HCT116 (cell line): Measurements from ENCODE around the gene NR1H4. TPM values are rescaled to one million over a fixed set of nuclear protein-coding genes. Genes with fewer than 3 reads are reported as not detected.

Experiments used
- ATAC-seq: fragments of 200-7000 bp; cut with Tn5 transposase; 2 replicates; pipeline ENCODE4 v1.9.1; 2020; ENCODE audit warnings: mild to moderate bottlenecking, moderate library complexity
- BruUV-seq: library from RNA; stranded (reverse); fragments of 400-500 nt; replicated peaks from 2 replicates; lab custom pipeline; 2021; lab: Mats Ljungman, UMichigan
- CTCF ChIA-PET: fragments of 300-600 bp; sonication (Branson Sonifier 250); formaldehyde crosslinking; loops from one replicate; lab custom pipeline; 2021; ENCODE audit warnings: antibody characterized with exemption; lab: Charles Lee
- POLR2A ChIA-PET: fragments of 300-600, 350-600 bp; sonication (Branson Sonifier 250); formaldehyde crosslinking; loops from one replicate; lab custom pipeline; 2021; ENCODE audit warnings: antibody characterized with exemption; lab: Charles Lee
- RAD21 ChIA-PET, 2 experiments: fragments of 300-600 bp; sonication (Branson Sonifier 250); formaldehyde crosslinking; loops; one replicate each; lab custom pipeline; 2023; ENCODE audit warnings: low total read pairs in 2 of 2; ENCODE audit not compliant: uncharacterized antibody in 2 of 2, unreplicated experiment in 2 of 2, low non-redundant PET in 1 of 2; lab: Charles Lee
- DNase-seq: peaks from one replicate; pipeline ENCODE4 v3.0.0-alpha.2; 2010; ENCODE audit warnings: low read depth, low spot score
- H2AFZ ChIP-seq: fragments of 200-600 bp; shearing (Covaris generic), sonication (generic); 2 replicates; pipeline ENCODE4 v1.6.1; 2017; ENCODE audit warnings: low read depth, mixed run types, mixed read lengths, antibody characterized with exemption, low read length; ENCODE audit not compliant: poor library complexity, severe bottlenecking
- H3K27ac ChIP-seq: 2 replicates; pipeline ENCODE4 v1.5.1; 2012; ENCODE audit warnings: low read depth, low read length
- H3K27me3 ChIP-seq: fragments of 200-600 bp; sonication (generic); 2 replicates; pipeline ENCODE4 v1.6.1; 2016; ENCODE audit warnings: mixed run types, low read length, mixed read lengths; ENCODE audit not compliant: insufficient read depth
- H3K36me3 ChIP-seq, 2 experiments: fragments of 200-500 bp in 1 of 2; fragments of 200-600 bp in 1 of 2; sonication (Bioruptor generic) in 1 of 2; sonication (generic) in 1 of 2; 2 replicates each; pipeline versions ENCODE4 v1.5.1 to v1.6.1; 2014 to 2016; ENCODE audit warnings: low read length in 2 of 2, inconsistent platforms in 1 of 2, mixed read lengths in 1 of 2, mixed run types in 1 of 2; ENCODE audit not compliant: insufficient read depth in 2 of 2, control insufficient read depth in 1 of 2
- H3K4me1 ChIP-seq, 2 experiments: fragments of 200-600 bp in 1 of 2; sonication (generic) in 1 of 2; 2 replicates each; pipeline versions ENCODE4 v1.5.1 to v1.6.1; 2012 to 2017; ENCODE audit warnings: low read length in 2 of 2, inconsistent platforms in 1 of 2, mild to moderate bottlenecking in 1 of 2, mixed read lengths in 1 of 2, mixed run types in 1 of 2, moderate library complexity in 1 of 2; ENCODE audit not compliant: insufficient read depth in 2 of 2, control insufficient read depth in 1 of 2
- H3K4me2 ChIP-seq: fragments of 200-600 bp; sonication (generic); 2 replicates; pipeline ENCODE4 v1.6.1; 2017; ENCODE audit warnings: mixed run types, low read length, mixed read lengths
- H3K4me3 ChIP-seq, 2 experiments: fragments of 200-600 bp in 1 of 2; sonication (generic) in 1 of 2; replicated peaks in 1 of 2; 2 replicates each; pipeline ENCODE4 v1.5.1; 2011 to 2016; ENCODE audit warnings: low read length in 2 of 2, control low read depth in 1 of 2, low read depth in 1 of 2, mild to moderate bottlenecking in 1 of 2, mixed read lengths in 1 of 2, mixed run types in 1 of 2
- H3K79me2 ChIP-seq: fragments of 200-600 bp; sonication (generic); 2 replicates; pipeline ENCODE4 v1.6.1; 2017; ENCODE audit warnings: mild to moderate bottlenecking, mixed run types, low read length, moderate library complexity, mixed read lengths; ENCODE audit not compliant: insufficient read depth
- H3K9ac ChIP-seq: fragments of 200-600 bp; sonication (generic); 2 replicates; pipeline ENCODE4 v1.6.1; 2016; ENCODE audit warnings: low read length, mixed read lengths
- H3K9me2 ChIP-seq: fragments of 200-600 bp; sonication (generic), shearing (Covaris generic); 2 replicates; pipeline ENCODE4 v1.6.1; 2017; ENCODE audit warnings: mixed run types, mild to moderate bottlenecking, moderate library complexity; ENCODE audit not compliant: insufficient read depth
- H3K9me3 ChIP-seq, 2 experiments: fragments of 200-500 bp in 1 of 2; fragments of 200-600 bp in 1 of 2; sonication (Bioruptor generic) in 1 of 2; sonication (generic) in 1 of 2; 2 replicates each; pipeline ENCODE4 v1.6.1; 2014 to 2017; ENCODE audit warnings: low read length in 2 of 2, mixed read lengths in 2 of 2, inconsistent platforms in 1 of 2, low read depth in 1 of 2, mild to moderate bottlenecking in 1 of 2, mixed run types in 1 of 2, moderate library complexity in 1 of 2; ENCODE audit not compliant: control insufficient read depth in 1 of 2, insufficient read depth in 1 of 2
- H4K20me1 ChIP-seq: fragments of 200-600 bp; sonication (generic), shearing (Covaris generic); 2 replicates; pipeline ENCODE4 v1.6.1; 2017; ENCODE audit warnings: mixed run types, mild to moderate bottlenecking, moderate library complexity; ENCODE audit not compliant: insufficient read depth
- CBX3 ChIP-seq: IDR thresholded peaks from 2 replicates; pipeline ENCODE4 v1.6.1; 2012; ENCODE audit warnings: low read depth
- FOSL1 ChIP-seq: IDR thresholded peaks from 2 replicates; pipeline ENCODE4 v1.6.1; 2012; ENCODE audit warnings: low read depth
- POLR2A ChIP-seq: IDR thresholded peaks from 2 replicates; pipeline ENCODE4 v1.7.0; 2011; ENCODE audit warnings: borderline replicate concordance; ENCODE audit not compliant: insufficient read depth, insufficient read length; ENCODE audit errors: extremely low read depth
- POLR2AphosphoS5 ChIP-seq: IDR thresholded peaks from 2 replicates; pipeline ENCODE4 v1.6.1; 2011; ENCODE audit warnings: mild to moderate bottlenecking, low read depth, low read length, moderate library complexity
- SP1 ChIP-seq: IDR thresholded peaks from 2 replicates; pipeline ENCODE4 v1.6.1; 2012; ENCODE audit warnings: low read depth
- TCF7L2 ChIP-seq: IDR thresholded peaks from 2 replicates; pipeline ENCODE4 v1.7.0; 2011; ENCODE audit warnings: borderline replicate concordance, inconsistent platforms; ENCODE audit not compliant: insufficient read depth, insufficient read length; ENCODE audit errors: extremely low read depth
- ZBTB33 ChIP-seq: IDR thresholded peaks from 2 replicates; pipeline ENCODE4 v1.6.1; 2011; ENCODE audit warnings: mild to moderate bottlenecking, low read length, moderate library complexity; ENCODE audit not compliant: insufficient replicate concordance; ENCODE audit errors: extremely low read depth
- intact Hi-C: fragments of 100-400 bp; cut with micrococcal nuclease; formaldehyde crosslinking; loops from 2 replicates; pipeline ENCODE4 v1.10.0; 2022
- total RNA-seq: library from RNA; stranded (reverse); gene quantifications from one replicate; pipeline ENCODE4 v1.2.1, GENCODE V29; 2021; ENCODE audit not compliant: unreplicated experiment
- TF ChIP-seq, protein P1 (sequence below), 3 experiments: fragments of 200-600 bp in 1 of 3; sonication (generic) in 1 of 3; IDR thresholded peaks in 2 of 3; conservative IDR thresholded peaks in 1 of 3; 2 replicates each; pipeline ENCODE4 v1.5.1; 2012 to 2017; ENCODE audit warnings: low read depth in 2 of 3, low read length in 2 of 3, antibody characterized with exemption in 1 of 3, borderline replicate concordance in 1 of 3, control low read depth in 1 of 3, mild to moderate bottlenecking in 1 of 3, mixed read lengths in 1 of 3, mixed run types in 1 of 3, moderate library complexity in 1 of 3; ENCODE audit not compliant: insufficient read depth in 1 of 3

Gene NR1H4
- total RNA-seq, 1 experiment from 2014 or later, result not detected

GRCh38 chr12:100473050-100473715 lies 483 bp upstream of the NR1H4 start:
- no peak overlapping the region for H2AFZ ChIP-seq
- H3K27me3 ChIP-seq, result peaks cover 23% of the 10 kb centered on the region; the same call in 1 of the 2 replicates
- no peaks in the 10 kb centered on the region for H3K36me3 ChIP-seq
- H3K9ac ChIP-seq, result no peak overlapping the region
- H3K79me2 ChIP-seq, result no peaks in the 10 kb centered on the region
- BruUV-seq, result no TSS peak
- no peaks in the 10 kb centered on the region for H3K4me1 ChIP-seq
- H3K27ac ChIP-seq, result no peak overlapping the region
- no peak for ATAC-seq
- ChIA-PET RAD21 (no interaction called here), CTCF (no interaction called here), POLR2A (no interaction called here)
- H3K9me3 ChIP-seq, result no peaks in the 10 kb centered on the region
- intact Hi-C loops, result no loop called here
- H3K4me2 ChIP-seq, result no peak overlapping the region
- DNase-seq, result no peak
- H3K9me2 ChIP-seq, result no peaks in the 10 kb centered on the region
- TF ChIP-seq FOSL1, result no peak
- H3K4me3 ChIP-seq, result no peak overlapping the region
- no peaks in the 10 kb centered on the region for H4K20me1 ChIP-seq

DNA sequence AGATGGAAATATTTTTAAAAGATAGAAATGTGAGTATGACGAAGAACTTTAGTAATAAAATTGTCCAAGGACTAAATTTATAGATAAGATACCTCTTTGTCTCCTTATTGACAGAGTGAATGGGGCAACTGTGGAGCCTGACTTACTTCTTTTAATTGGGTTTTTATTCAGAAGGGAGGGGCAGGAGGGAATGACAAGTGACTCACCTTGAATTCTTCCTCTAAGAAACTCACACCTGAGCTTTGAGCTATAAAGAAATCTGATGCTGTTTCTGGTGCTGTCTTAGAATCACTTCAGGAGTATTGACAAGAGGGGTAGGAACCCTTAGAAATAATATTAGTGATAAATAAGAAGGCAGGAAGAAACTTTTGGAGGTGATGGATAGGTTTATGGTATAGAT lies 951 bp downstream of the NR1H4 start:
- no TSS peak for BruUV-seq
- ChIA-PET POLR2A (no interaction called here), RAD21 (no interaction called here), CTCF (no interaction called here)
- Histone ChIP-seq H3K79me2 (no peaks in the 10 kb centered on the region), H3K9me2 (no peaks in the 10 kb centered on the region), H3K9me3 (no peaks in the 10 kb centered on the region), H3K4me1 (no peaks in the 10 kb centered on the region), H2AFZ (no peak overlapping the region), H3K27ac (no peak overlapping the region), H3K4me3 (no peak overlapping the region), H3K4me2 (no peak overlapping the region), H3K9ac (no peak overlapping the region), H3K27me3 (peaks cover 26% of the 10 kb centered on the region), H4K20me1 (no peaks in the 10 kb centered on the region), H3K36me3 (no peaks in the 10 kb centered on the region)
- intact Hi-C loops, result no loop called here
- no peak for TF ChIP-seq POLR2A
- no peak for TF ChIP-seq CBX3
- TF ChIP-seq SP1, result no peak
- no peak for TF ChIP-seq TCF7L2
- no peak for TF ChIP-seq POLR2AphosphoS5
- no peak for TF ChIP-seq ZBTB33
- TF ChIP-seq, protein P1, sequence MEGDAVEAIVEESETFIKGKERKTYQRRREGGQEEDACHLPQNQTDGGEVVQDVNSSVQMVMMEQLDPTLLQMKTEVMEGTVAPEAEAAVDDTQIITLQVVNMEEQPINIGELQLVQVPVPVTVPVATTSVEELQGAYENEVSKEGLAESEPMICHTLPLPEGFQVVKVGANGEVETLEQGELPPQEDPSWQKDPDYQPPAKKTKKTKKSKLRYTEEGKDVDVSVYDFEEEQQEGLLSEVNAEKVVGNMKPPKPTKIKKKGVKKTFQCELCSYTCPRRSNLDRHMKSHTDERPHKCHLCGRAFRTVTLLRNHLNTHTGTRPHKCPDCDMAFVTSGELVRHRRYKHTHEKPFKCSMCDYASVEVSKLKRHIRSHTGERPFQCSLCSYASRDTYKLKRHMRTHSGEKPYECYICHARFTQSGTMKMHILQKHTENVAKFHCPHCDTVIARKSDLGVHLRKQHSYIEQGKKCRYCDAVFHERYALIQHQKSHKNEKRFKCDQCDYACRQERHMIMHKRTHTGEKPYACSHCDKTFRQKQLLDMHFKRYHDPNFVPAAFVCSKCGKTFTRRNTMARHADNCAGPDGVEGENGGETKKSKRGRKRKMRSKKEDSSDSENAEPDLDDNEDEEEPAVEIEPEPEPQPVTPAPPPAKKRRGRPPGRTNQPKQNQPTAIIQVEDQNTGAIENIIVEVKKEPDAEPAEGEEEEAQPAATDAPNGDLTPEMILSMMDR (IDR thresholded peaks at IDR 0.05 in 2 of 3, conservative IDR thresholded peaks at IDR 0.05 in 1 of 3; ENCODE audit: borderline replicate concordance in 1 of 3, insufficient read depth in 1 of 3, low read depth in 2 of 3, low read length in 2 of 3), result no peak
- DNase-seq (no peak), ATAC-seq (no peak)
